ENCODE data around the gene GFAP.
"Not testable (repeated sequence)": the region's sequence is repeated elsewhere in the genome, so short reads cannot be mapped to it uniquely, and the experiment has no call there.

GFAP gene

GRCh38 chr17:44915321-44915726 is at the start of gene GFAP:
Gene GFAP, minus strand, starts transcription at chr17:44915500. Its CDS starts 14 bp downstream, at chr17:44915486.
- H3K27me3 ChIP-seq (ENCODE audit: insufficient read depth, low read length), result peaks cover 46% of the 10 kb centered on the region
- H3K27ac ChIP-seq (ENCODE audit: low read length), result no peak within 1 kb of the TSS
- no peak within 1 kb of the TSS for H3K4me3 ChIP-seq (ENCODE audit: low read length)
- no peaks in the 10 kb centered on the region for H3K9me3 ChIP-seq (ENCODE audit: insufficient read depth, low read depth, low read length)
- peaks cover 2% of the 10 kb centered on the region; the same call in 1 of the 2 replicates for H3K4me1 ChIP-seq (ENCODE audit: insufficient read depth, low read length)
- no peak within 1 kb of the TSS for H3K9ac ChIP-seq (ENCODE audit: low read depth, low read length)
- H3K36me3 ChIP-seq (ENCODE audit: insufficient read depth, low read depth, low read length), result no peaks in the 10 kb centered on the region

- no peaks in the 10 kb centered on the region for H3K4me1 ChIP-seq (ENCODE audit: insufficient read depth, low read length)
- no peak overlapping the region for H3K9ac ChIP-seq (ENCODE audit: low read depth, low read length)
- peaks cover 54% of the 10 kb centered on the region for H3K27me3 ChIP-seq (ENCODE audit: insufficient read depth, low read length)
- no peak overlapping the region for H3K27ac ChIP-seq (ENCODE audit: low read length)
- no peaks in the 10 kb centered on the region for H3K9me3 ChIP-seq (ENCODE audit: insufficient read depth, low read depth, low read length)
- H3K36me3 ChIP-seq (ENCODE audit: insufficient read depth, low read depth, low read length), result no peaks in the 10 kb centered on the region
- no peak overlapping the region for H3K4me3 ChIP-seq (ENCODE audit: low read length)
Observed at GRCh38 chr17:44961921-44962350, 46.6 kb upstream of the GFAP start.

- no peak overlapping the region for H3K27ac ChIP-seq (ENCODE audit: low read length)
- no peak overlapping the region for H3K9ac ChIP-seq (ENCODE audit: low read depth, low read length)
- no peaks in the 10 kb centered on the region for H3K36me3 ChIP-seq (ENCODE audit: insufficient read depth, low read depth, low read length)
Observed at GRCh38 chr17:44960691-44961090, 45.4 kb upstream of the GFAP start.

GRCh38 chr17:44959821-44960531 is 44.7 kb upstream of the GFAP start:
- H3K4me1 ChIP-seq (ENCODE audit: insufficient read depth, low read length), result no peaks in the 10 kb centered on the region
- no peak overlapping the region for H3K4me3 ChIP-seq (ENCODE audit: low read length)
- H3K36me3 ChIP-seq (ENCODE audit: insufficient read depth, low read depth, low read length), result no peaks in the 10 kb centered on the region
- no peak overlapping the region for H3K27ac ChIP-seq (ENCODE audit: low read length)
- no peaks in the 10 kb centered on the region for H3K9me3 ChIP-seq (ENCODE audit: insufficient read depth, low read depth, low read length)
- H3K9ac ChIP-seq (ENCODE audit: low read depth, low read length), result no peak overlapping the region
- H3K27me3 ChIP-seq (ENCODE audit: insufficient read depth, low read length), result peaks cover 34% of the 10 kb centered on the region

More at GRCh38 chr17:44960691-44961090, 45.4 kb upstream of the GFAP start:
- H3K4me3 ChIP-seq (ENCODE audit: low read length), result no peak overlapping the region
- no peaks in the 10 kb centered on the region for H3K9me3 ChIP-seq (ENCODE audit: insufficient read depth, low read depth, low read length)
- no peaks in the 10 kb centered on the region for H3K4me1 ChIP-seq (ENCODE audit: insufficient read depth, low read length)
- H3K27me3 ChIP-seq (ENCODE audit: insufficient read depth, low read length), result peaks cover 42% of the 10 kb centered on the region

GRCh38 chr17:44956998-44957981 is 42.0 kb upstream of the GFAP start:
- H3K27me3 ChIP-seq (ENCODE audit: insufficient read depth, low read length), result peaks cover 21% of the 10 kb centered on the region; the same call in 1 of the 2 replicates

GRCh38 chr17:44955674-44956425 is 40.5 kb upstream of the GFAP start:
- Histone ChIP-seq H3K27ac (ENCODE audit: low read length) (no peak overlapping the region), H3K9me3 (ENCODE audit: insufficient read depth, low read depth, low read length) (no peaks in the 10 kb centered on the region), H3K27me3 (ENCODE audit: insufficient read depth, low read length) (peaks cover 17% of the 10 kb centered on the region; the same call in 1 of the 2 replicates)

More at GRCh38 chr17:44956998-44957981, 42.0 kb upstream of the GFAP start:
- Histone ChIP-seq H3K9me3 (ENCODE audit: insufficient read depth, low read depth, low read length) (no peaks in the 10 kb centered on the region), H3K9ac (ENCODE audit: low read depth, low read length) (no peak overlapping the region), H3K4me1 (ENCODE audit: insufficient read depth, low read length) (no peaks in the 10 kb centered on the region), H3K36me3 (ENCODE audit: insufficient read depth, low read depth, low read length) (no peaks in the 10 kb centered on the region), H3K27ac (ENCODE audit: low read length) (no peak overlapping the region), H3K4me3 (ENCODE audit: low read length) (no peak overlapping the region)

GRCh38 chr17:44952946-44953475 is 37.7 kb upstream of the GFAP start:
- Histone ChIP-seq H3K4me3 (ENCODE audit: low read length) (no peak overlapping the region), H3K9ac (ENCODE audit: low read depth, low read length) (no peak overlapping the region), H3K36me3 (ENCODE audit: insufficient read depth, low read depth, low read length) (no peaks in the 10 kb centered on the region), H3K4me1 (ENCODE audit: insufficient read depth, low read length) (no peaks in the 10 kb centered on the region), H3K27ac (ENCODE audit: low read length) (no peak overlapping the region), H3K27me3 (ENCODE audit: insufficient read depth, low read length) (no peaks in the 10 kb centered on the region; the same call in 1 of the 2 replicates), H3K9me3 (ENCODE audit: insufficient read depth, low read depth, low read length) (no peaks in the 10 kb centered on the region)

More at GRCh38 chr17:44955674-44956425, 40.5 kb upstream of the GFAP start:
- no peaks in the 10 kb centered on the region for H3K36me3 ChIP-seq (ENCODE audit: insufficient read depth, low read depth, low read length)
- H3K4me3 ChIP-seq (ENCODE audit: low read length), result no peak overlapping the region
- no peaks in the 10 kb centered on the region for H3K4me1 ChIP-seq (ENCODE audit: insufficient read depth, low read length)
- H3K9ac ChIP-seq (ENCODE audit: low read depth, low read length), result no peak overlapping the region

- H3K27me3 ChIP-seq (ENCODE audit: insufficient read depth, low read length), result no peaks in the 10 kb centered on the region; the same call in 1 of the 2 replicates
Observed at GRCh38 chr17:44948315-44948795, 33.1 kb upstream of the GFAP start.

GRCh38 chr17:44947461-44948314 is 32.4 kb upstream of the GFAP start, which contains the start of gene KIF18B:
Gene KIF18B, minus strand, starts transcription at chr17:44947773. Its CDS starts 11,429 bp downstream, at chr17:44936344.
- Histone ChIP-seq H3K36me3 (ENCODE audit: insufficient read depth, low read depth, low read length) (peaks cover 18% of the 10 kb centered on the region; the same call in 1 of the 2 replicates), H3K4me3 (ENCODE audit: low read length) (peak within 1 kb of the TSS; percentile 97), H3K27me3 (ENCODE audit: insufficient read depth, low read length) (no peaks in the 10 kb centered on the region; the same call in 1 of the 2 replicates), H3K27ac (ENCODE audit: low read length) (peak within 1 kb of the TSS; percentile 53), H3K9me3 (ENCODE audit: insufficient read depth, low read depth, low read length) (no peaks in the 10 kb centered on the region), H3K9ac (ENCODE audit: low read depth, low read length) (peak within 1 kb of the TSS; percentile 97), H3K4me1 (ENCODE audit: insufficient read depth, low read length) (0 out of 2 replicates have a peak, but pooled peaks cover 3% of the 10 kb centered on the region)

More at GRCh38 chr17:44948315-44948795, 33.1 kb upstream of the GFAP start:
- Histone ChIP-seq H3K9ac (ENCODE audit: low read depth, low read length) (peak overlapping the region; percentile 97; the same call in 1 of the 2 replicates), H3K36me3 (ENCODE audit: insufficient read depth, low read depth, low read length) (peaks cover 18% of the 10 kb centered on the region; the same call in 1 of the 2 replicates), H3K4me3 (ENCODE audit: low read length) (peak overlapping the region; percentile 97), H3K27ac (ENCODE audit: low read length) (no peak overlapping the region), H3K4me1 (ENCODE audit: insufficient read depth, low read length) (0 out of 2 replicates have a peak, but pooled peaks cover 3% of the 10 kb centered on the region), H3K9me3 (ENCODE audit: insufficient read depth, low read depth, low read length) (no peaks in the 10 kb centered on the region)

- not testable (repeated sequence) for H3K4me1 ChIP-seq (ENCODE audit: insufficient read depth, low read length); H3K9me3 ChIP-seq (ENCODE audit: insufficient read depth, low read depth, low read length); H3K27ac ChIP-seq (ENCODE audit: low read length); H3K27me3 ChIP-seq (ENCODE audit: insufficient read depth, low read length); H3K9ac ChIP-seq (ENCODE audit: low read depth, low read length)
- H3K4me3 ChIP-seq (ENCODE audit: low read length), result peak overlapping the region; percentile 97; the same call in 1 of the 2 replicates
- peaks cover 22% of the 10 kb centered on the region for H3K36me3 ChIP-seq (ENCODE audit: insufficient read depth, low read depth, low read length)
Observed at GRCh38 chr17:44945652-44946051, 30.4 kb upstream of the GFAP start.
